Ovary (tissue), 3 donors: ENCODE measurements around the gene PCDHGA11.

Experiments
- POLR2A ChIP-seq: fragments of 450-650 bp; IDR thresholded peaks from one replicate; pipeline ENCODE4 v1.6.1; 2017; ENCODE audit warnings: antibody characterized with exemption, mild to moderate bottlenecking, moderate library complexity
- TF ChIP-seq, protein P1 (sequence below), 3 donors: fragments of 450-650 bp in 2 of 3; fragments of 200-600 bp in 1 of 3; IDR thresholded peaks; one replicate each; pipeline versions ENCODE4 v1.5.1 to v1.8.0; 2016 to 2022; ENCODE audit warnings: antibody characterized with exemption in 3 of 3, mild to moderate bottlenecking in 1 of 3
- donor health status: DM: no; HTN: no; CAD: no.

GRCh38 chr5:141399555-141400258 lies 21.1 kb upstream of the PCDHGA11 start:
- no peak for TF ChIP-seq POLR2A
- TF ChIP-seq, protein P1, sequence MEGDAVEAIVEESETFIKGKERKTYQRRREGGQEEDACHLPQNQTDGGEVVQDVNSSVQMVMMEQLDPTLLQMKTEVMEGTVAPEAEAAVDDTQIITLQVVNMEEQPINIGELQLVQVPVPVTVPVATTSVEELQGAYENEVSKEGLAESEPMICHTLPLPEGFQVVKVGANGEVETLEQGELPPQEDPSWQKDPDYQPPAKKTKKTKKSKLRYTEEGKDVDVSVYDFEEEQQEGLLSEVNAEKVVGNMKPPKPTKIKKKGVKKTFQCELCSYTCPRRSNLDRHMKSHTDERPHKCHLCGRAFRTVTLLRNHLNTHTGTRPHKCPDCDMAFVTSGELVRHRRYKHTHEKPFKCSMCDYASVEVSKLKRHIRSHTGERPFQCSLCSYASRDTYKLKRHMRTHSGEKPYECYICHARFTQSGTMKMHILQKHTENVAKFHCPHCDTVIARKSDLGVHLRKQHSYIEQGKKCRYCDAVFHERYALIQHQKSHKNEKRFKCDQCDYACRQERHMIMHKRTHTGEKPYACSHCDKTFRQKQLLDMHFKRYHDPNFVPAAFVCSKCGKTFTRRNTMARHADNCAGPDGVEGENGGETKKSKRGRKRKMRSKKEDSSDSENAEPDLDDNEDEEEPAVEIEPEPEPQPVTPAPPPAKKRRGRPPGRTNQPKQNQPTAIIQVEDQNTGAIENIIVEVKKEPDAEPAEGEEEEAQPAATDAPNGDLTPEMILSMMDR (IDR thresholded peaks at IDR 0.05), result no peak
